Nephron progenitor cell (in vitro differentiated cells): ENCODE results near the gene SLC25A21.
A peak's percentile ranks its signal among the peaks of the same experiment; 100 is the strongest.

Experiments
- DNase-seq: peaks from one replicate; pipeline ENCODE4 v3.0.0; 2021
- H3K27ac Mint-ChIP-seq: 2 replicates; pipeline ENCODE4 v1.8.0; 2021; ENCODE audit warnings: mild to moderate bottlenecking, moderate library complexity, mixed read lengths
- H3K27me3 Mint-ChIP-seq: 2 replicates; pipeline ENCODE4 v1.8.0; 2021; ENCODE audit warnings: mild to moderate bottlenecking, low read depth, mixed read lengths; ENCODE audit not compliant: poor library complexity
- H3K36me3 Mint-ChIP-seq: 2 replicates; pipeline ENCODE4 v1.8.0; 2021; ENCODE audit warnings: low read depth, mixed read lengths
- H3K4me1 Mint-ChIP-seq: 2 replicates; pipeline ENCODE4 v1.8.0; 2021; ENCODE audit warnings: mixed read lengths
- H3K4me3 Mint-ChIP-seq: 2 replicates; pipeline ENCODE4 v1.8.0; 2021; ENCODE audit warnings: mild to moderate bottlenecking, moderate library complexity, mixed read lengths
- H3K9me3 Mint-ChIP-seq: 2 replicates; pipeline ENCODE4 v1.8.0; 2021; ENCODE audit warnings: mild to moderate bottlenecking, moderate library complexity, mixed read lengths
- CTCF ChIP-seq: fragments of 200-600 bp; sonication (generic); IDR thresholded peaks from 2 replicates; pipeline ENCODE4 v1.5.0; 2021; ENCODE audit warnings: antibody characterized with exemption

The SLC25A21 gene

GRCh38 chr14:36942522-36943245, 229.7 kb downstream of the SLC25A21 start:
- Mint-ChIP-seq H3K27me3 (peaks cover 27% of the 10 kb centered on the region), H3K9me3 (no peaks in the 10 kb centered on the region), H3K27ac (no peak overlapping the region), H3K4me3 (no peak overlapping the region), H3K4me1 (peaks cover 40% of the 10 kb centered on the region), H3K36me3 (no peaks in the 10 kb centered on the region)
- no peak for DNase-seq
- no peak for TF ChIP-seq CTCF

- TF ChIP-seq CTCF = peak; percentile 97
- Mint-ChIP-seq H3K4me3 (no peak overlapping the region), H3K36me3 (no peaks in the 10 kb centered on the region), H3K27me3 (peaks cover 23% of the 10 kb centered on the region), H3K9me3 (no peaks in the 10 kb centered on the region), H3K27ac (no peak overlapping the region), H3K4me1 (peaks cover 44% of the 10 kb centered on the region)
- DNase-seq = peak; percentile 88
Measured at GRCh38 chr14:36941783-36942521, 230.5 kb downstream of the SLC25A21 start.

GRCh38 chr14:36940476-36940875, 231.9 kb downstream of the SLC25A21 start:
- peaks cover 58% of the 10 kb centered on the region for H3K4me1 Mint-ChIP-seq
- peaks cover 21% of the 10 kb centered on the region for H3K27me3 Mint-ChIP-seq
- TF ChIP-seq CTCF = no peak
- no peak for DNase-seq
- H3K4me3 Mint-ChIP-seq = no peak overlapping the region
- H3K9me3 Mint-ChIP-seq = no peaks in the 10 kb centered on the region
- H3K27ac Mint-ChIP-seq = no peak overlapping the region
- no peaks in the 10 kb centered on the region for H3K36me3 Mint-ChIP-seq

- H3K27ac Mint-ChIP-seq = no peak overlapping the region
- no peak for TF ChIP-seq CTCF
- peaks cover 16% of the 10 kb centered on the region for H3K27me3 Mint-ChIP-seq
- no peaks in the 10 kb centered on the region for H3K36me3 Mint-ChIP-seq
- peaks cover 70% of the 10 kb centered on the region for H3K4me1 Mint-ChIP-seq
- no peak for DNase-seq
- H3K9me3 Mint-ChIP-seq = no peaks in the 10 kb centered on the region
- H3K4me3 Mint-ChIP-seq = no peak overlapping the region
Measured at GRCh38 chr14:36939265-36939664, 233.1 kb downstream of the SLC25A21 start.

- no peak for TF ChIP-seq CTCF
- Mint-ChIP-seq H3K27ac (no peak overlapping the region), H3K36me3 (no peaks in the 10 kb centered on the region), H3K27me3 (peaks cover 13% of the 10 kb centered on the region), H3K4me3 (no peak overlapping the region), H3K9me3 (no peaks in the 10 kb centered on the region), H3K4me1 (peaks cover 76% of the 10 kb centered on the region)
- DNase-seq = no peak
Measured at GRCh38 chr14:36938678-36939077, 233.7 kb downstream of the SLC25A21 start.
